ENCODE results near the gene SRC. TPM values are rescaled to one million over a fixed set of nuclear protein-coding genes. Genes with fewer than 3 reads are reported as not detected.

The SRC gene
- total and polyA plus RNA-seq, 8 donors: 37.4 to 93.0 (median 71.5) TPM

GRCh38 chr20:37438464-37439222 lies 92.7 kb downstream of the SRC start:
- ATAC-seq: no peak
- no peak for DNase-seq
- no peak for TF ChIP-seq CTCF (IDR thresholded peaks at IDR 0.05)
- no peaks in the 10 kb centered on the region for H3K36me3 ChIP-seq
- H3K27me3 ChIP-seq: no peaks in the 10 kb centered on the region
- no peaks in the 10 kb centered on the region for H3K4me1 ChIP-seq
- intact Hi-C loops (cut with DNase I): no loop called here
- H3K9me3 ChIP-seq: no peaks in the 10 kb centered on the region
- no peak overlapping the region for H3K4me3 ChIP-seq
- no peak overlapping the region for H3K27ac ChIP-seq

- Histone ChIP-seq H3K4me1 (no peaks in the 10 kb centered on the region), H3K27ac (no peak overlapping the region), H3K36me3 (no peaks in the 10 kb centered on the region), H3K27me3 (no peaks in the 10 kb centered on the region), H3K9me3 (no peaks in the 10 kb centered on the region), H3K4me3 (no peak overlapping the region)
- no peak for ATAC-seq
- TF ChIP-seq CTCF (IDR thresholded peaks at IDR 0.05): no peak
- no peak for DNase-seq
- intact Hi-C loops (cut with DNase I): no loop called here
These were observed 93.4 kb downstream of the SRC start for GRCh38 chr20:37439223-37439933.

- Histone ChIP-seq H3K36me3 (no peaks in the 10 kb centered on the region), H3K27ac (no peak overlapping the region), H3K4me1 (no peaks in the 10 kb centered on the region), H3K27me3 (no peaks in the 10 kb centered on the region), H3K4me3 (no peak overlapping the region), H3K9me3 (no peaks in the 10 kb centered on the region)
- no peak for ATAC-seq
- intact Hi-C loops (cut with DNase I): no loop called here
- DNase-seq: no peak
- TF ChIP-seq CTCF (IDR thresholded peaks at IDR 0.05): no peak
These were observed 95.1 kb downstream of the SRC start for GRCh38 chr20:37441023-37441422.

- Histone ChIP-seq H3K27me3 (no peaks in the 10 kb centered on the region), H3K27ac (no peak overlapping the region), H3K9me3 (no peaks in the 10 kb centered on the region), H3K36me3 (no peaks in the 10 kb centered on the region), H3K4me1 (no peaks in the 10 kb centered on the region), H3K4me3 (no peak overlapping the region)
- no peak for DNase-seq
- ATAC-seq: no peak
- no peak for TF ChIP-seq CTCF (IDR thresholded peaks at IDR 0.05)
- intact Hi-C loops (cut with DNase I): no loop called here
These were observed 96.6 kb downstream of the SRC start for GRCh38 chr20:37442547-37442946.

GRCh38 chr20:37442986-37443385 lies 97.0 kb downstream of the SRC start:
- Histone ChIP-seq H3K4me3 (no peak overlapping the region), H3K9me3 (no peaks in the 10 kb centered on the region), H3K27me3 (no peaks in the 10 kb centered on the region), H3K4me1 (no peaks in the 10 kb centered on the region), H3K27ac (no peak overlapping the region), H3K36me3 (no peaks in the 10 kb centered on the region)
- ATAC-seq: no peak
- intact Hi-C loops (cut with DNase I): no loop called here
- TF ChIP-seq CTCF (IDR thresholded peaks at IDR 0.05): no peak
- no peak for DNase-seq
